ENCODE measurements around the gene USF3. TPM values are rescaled to one million over a fixed set of nuclear protein-coding genes. Genes with fewer than 3 reads are reported as not detected.

The USF3 gene
- total RNA-seq, 1 experiment from 2014 or later, result 13.5 TPM

GRCh38 chr3:113615976-113616375 lies 80.5 kb downstream of the USF3 start:
- DNase-seq (ENCODE audit: low read depth, low spot score) (no peak), ATAC-seq (no peak)
- Histone ChIP-seq H3K36me3 (ENCODE audit: control insufficient read depth in 1 of 2, insufficient read depth in 2 of 2, low read length in 2 of 2) (no peaks in the 10 kb centered on the region), H3K4me3 (replicated peaks in 1 of 2; ENCODE audit: low read depth in 1 of 2, low read length in 2 of 2) (no peak overlapping the region), H3K27me3 (ENCODE audit: insufficient read depth, low read length) (0 out of 2 replicates have a peak, but pooled peaks cover 3% of the 10 kb centered on the region), H2AFZ (ENCODE audit: low read depth, low read length, poor library complexity, severe bottlenecking) (no peak overlapping the region), H3K79me2 (ENCODE audit: insufficient read depth, low read length) (no peaks in the 10 kb centered on the region), H3K9me3 (ENCODE audit: control insufficient read depth in 1 of 2, insufficient read depth in 1 of 2, low read depth in 1 of 2, low read length in 2 of 2) (no peaks in the 10 kb centered on the region), H3K4me1 (ENCODE audit: control insufficient read depth in 1 of 2, insufficient read depth in 2 of 2, low read length in 2 of 2) (no peaks in the 10 kb centered on the region), H3K9ac (ENCODE audit: low read length) (no peak overlapping the region), H3K4me2 (ENCODE audit: low read length) (no peak overlapping the region), H4K20me1 (ENCODE audit: insufficient read depth) (no peaks in the 10 kb centered on the region), H3K27ac (ENCODE audit: low read depth, low read length) (no peak overlapping the region), H3K9me2 (ENCODE audit: insufficient read depth) (no peaks in the 10 kb centered on the region)
- ChIA-PET CTCF (no interaction called here), RAD21 (ENCODE audit: low non-redundant PET in 1 of 2, low total read pairs in 2 of 2, uncharacterized antibody in 2 of 2, unreplicated experiment in 2 of 2) (no interaction called here), POLR2A (no interaction called here)
- TF ChIP-seq YY1 (IDR thresholded peaks at IDR 0.05; ENCODE audit: extremely low read depth, insufficient replicate concordance, low read depth, low read length) (no peak), ZFX (IDR thresholded peaks at IDR 0.05) (no peak), MAX (IDR thresholded peaks at IDR 0.05) (no peak), CBX3 (IDR thresholded peaks at IDR 0.05; ENCODE audit: low read depth) (no peak), SP1 (IDR thresholded peaks at IDR 0.05; ENCODE audit: low read depth) (no peak), SIN3A (IDR thresholded peaks at IDR 0.05; ENCODE audit: low read depth) (no peak), ZNF274 (IDR thresholded peaks at IDR 0.05; ENCODE audit: low read depth, low read length) (no peak), JUND (IDR thresholded peaks at IDR 0.05) (no peak), POLR2AphosphoS5 (IDR thresholded peaks at IDR 0.05; ENCODE audit: low read depth, low read length) (no peak), CEBPB (IDR thresholded peaks at IDR 0.05; ENCODE audit: low read depth) (no peak), POLR2A (IDR thresholded peaks at IDR 0.05; ENCODE audit: borderline replicate concordance, extremely low read depth, insufficient read depth, insufficient read length) (no peak), REST (IDR thresholded peaks at IDR 0.05; ENCODE audit: low read depth) (no peak), RAD21 (IDR thresholded peaks at IDR 0.05; ENCODE audit: low read depth) (no peak), EGR1 (IDR thresholded peaks at IDR 0.05; ENCODE audit: low read depth) (no peak), EZH2phosphoT487 (IDR thresholded peaks at IDR 0.05; ENCODE audit: borderline replicate concordance) (no peak), ELF1 (IDR thresholded peaks at IDR 0.05; ENCODE audit: borderline replicate concordance, low read depth) (no peak), TCF7L2 (IDR thresholded peaks at IDR 0.05; ENCODE audit: borderline replicate concordance, extremely low read depth, insufficient read depth, insufficient read length) (no peak)
- intact Hi-C loops (cut with micrococcal nuclease), result no loop called here
- BruUV-seq (replicated peaks), result no TSS peak
